Suppressor macrophage (primary cell): ENCODE data around the gene ZNF724.

ENCODE experiments used
- DNase-seq, 4 experiments: peaks; one replicate each; pipeline ENCODE4 v3.0.0-alpha.2; 2020 to 2022

ZNF724 gene

GRCh38 chr19:23241419-23241818, 8.8 kb downstream of the ZNF724 start:
- DNase-seq: no peak

GRCh38 chr19:23222998-23223652, 27.1 kb downstream of the ZNF724 start:
- DNase-seq: no peak

- DNase-seq: no peak
Observed at GRCh38 chr19:23203841-23204344, 46.3 kb downstream of the ZNF724 start.

- no peak for DNase-seq
Observed at GRCh38 chr19:23190341-23190740, 59.9 kb downstream of the ZNF724 start.

- DNase-seq: no peak
Observed at GRCh38 chr19:23183251-23183650, 66.9 kb downstream of the ZNF724 start.
